GM18498 (cell line): ENCODE measurements around the gene SCPEP1.
"Not testable (repeated sequence)": the region's sequence is repeated elsewhere in the genome, so short reads cannot be mapped to it uniquely, and the experiment has no call there.

ENCODE experiments used
- ATAC-seq: cut with Tn5 transposase; IDR thresholded peaks from one replicate; pipeline ENCODE4 v1.9.1; 2021; ENCODE audit warnings: mild to moderate bottlenecking, moderate library complexity; ENCODE audit not compliant: unreplicated experiment

The SCPEP1 gene, protein sequence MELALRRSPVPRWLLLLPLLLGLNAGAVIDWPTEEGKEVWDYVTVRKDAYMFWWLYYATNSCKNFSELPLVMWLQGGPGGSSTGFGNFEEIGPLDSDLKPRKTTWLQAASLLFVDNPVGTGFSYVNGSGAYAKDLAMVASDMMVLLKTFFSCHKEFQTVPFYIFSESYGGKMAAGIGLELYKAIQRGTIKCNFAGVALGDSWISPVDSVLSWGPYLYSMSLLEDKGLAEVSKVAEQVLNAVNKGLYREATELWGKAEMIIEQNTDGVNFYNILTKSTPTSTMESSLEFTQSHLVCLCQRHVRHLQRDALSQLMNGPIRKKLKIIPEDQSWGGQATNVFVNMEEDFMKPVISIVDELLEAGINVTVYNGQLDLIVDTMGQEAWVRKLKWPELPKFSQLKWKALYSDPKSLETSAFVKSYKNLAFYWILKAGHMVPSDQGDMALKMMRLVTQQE

DNA sequence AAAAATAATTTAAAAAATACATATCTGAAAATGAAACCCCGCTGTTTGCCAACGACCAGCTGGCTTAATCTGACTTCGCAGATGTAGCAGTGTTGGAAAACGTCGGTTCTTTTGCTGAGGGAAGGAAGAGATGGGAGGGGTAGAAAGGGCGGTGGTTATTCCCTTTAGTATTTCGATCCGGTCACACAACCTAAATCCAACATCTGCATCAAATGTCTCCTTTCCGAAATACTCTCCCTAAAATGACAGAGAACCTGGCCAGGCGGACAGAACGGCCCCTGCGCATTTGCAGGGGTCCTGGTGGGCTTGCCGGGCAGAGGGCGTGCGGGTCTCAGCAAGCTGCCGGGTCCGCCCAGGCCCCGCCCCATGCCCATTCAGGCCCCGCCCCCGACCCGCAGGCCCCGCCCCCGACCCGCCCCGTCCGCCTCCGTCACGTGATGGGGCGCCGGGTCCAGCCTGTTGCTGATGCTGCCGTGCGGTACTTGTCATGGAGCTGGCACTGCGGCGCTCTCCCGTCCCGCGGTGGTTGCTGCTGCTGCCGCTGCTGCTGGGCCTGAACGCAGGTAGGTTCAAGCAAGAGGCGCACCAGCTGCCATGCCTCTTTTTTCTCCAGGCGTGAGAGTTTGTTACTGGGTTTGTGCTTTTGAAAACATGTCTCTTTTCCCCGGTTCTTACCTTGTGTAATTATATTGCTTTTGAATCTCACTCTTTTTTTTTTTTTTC, at the start of gene SCPEP1:
Gene SCPEP1, plus strand, starts transcription at position 459 of the 723 bp plus-strand sequence. Its CDS starts 29 bp downstream, at position 488.
- peak; percentile 79 for ATAC-seq

DNA sequence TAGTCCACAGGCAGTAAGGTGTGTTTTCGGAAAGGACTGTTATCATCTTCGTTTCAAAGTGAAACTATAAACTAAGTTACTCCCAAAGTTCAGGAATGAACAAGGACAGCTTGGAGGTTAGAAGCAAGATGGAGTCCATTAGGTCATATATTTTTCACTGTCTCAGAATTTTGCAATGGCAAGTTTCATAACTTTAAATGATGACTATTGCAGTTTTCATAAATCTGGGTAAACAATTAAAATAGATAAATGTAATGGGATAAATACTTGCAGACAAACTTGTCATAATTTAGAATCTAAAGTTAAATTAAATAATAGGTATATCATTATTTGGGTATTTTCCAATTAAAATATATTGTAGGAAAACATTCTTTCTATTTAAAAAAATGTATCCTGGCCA, 49.3 kb upstream of the SCPEP1 start:
- no peak for ATAC-seq

DNA sequence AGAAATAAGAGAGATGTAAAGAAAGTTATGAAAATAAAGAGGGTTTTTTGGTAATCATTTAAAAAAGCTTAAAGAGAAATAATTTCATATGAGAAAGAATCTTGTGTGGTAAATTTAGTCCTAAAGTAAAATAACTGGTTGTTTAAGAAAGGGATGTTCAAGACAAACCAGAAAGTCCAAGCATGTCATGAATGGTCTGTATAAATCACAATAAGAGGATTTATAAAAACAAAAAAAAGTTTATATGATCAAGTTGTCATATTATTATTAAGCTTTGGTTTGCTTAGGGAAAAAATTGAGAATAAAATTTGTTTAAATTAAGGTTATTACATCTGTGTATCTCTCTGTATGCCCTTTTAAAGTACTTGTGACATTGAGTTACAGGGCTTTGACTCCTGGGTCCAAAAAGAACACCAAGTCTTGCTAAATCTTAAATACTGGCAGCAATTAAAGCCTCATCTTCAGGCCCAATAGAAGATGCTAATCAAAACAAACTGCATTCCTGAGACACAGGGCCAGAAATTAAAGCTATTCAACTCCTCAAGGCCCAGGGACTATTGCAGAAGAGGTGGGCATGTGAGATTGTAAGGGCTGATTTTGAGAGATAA, 48.5 kb upstream of the SCPEP1 start:
- no peak for ATAC-seq

DNA sequence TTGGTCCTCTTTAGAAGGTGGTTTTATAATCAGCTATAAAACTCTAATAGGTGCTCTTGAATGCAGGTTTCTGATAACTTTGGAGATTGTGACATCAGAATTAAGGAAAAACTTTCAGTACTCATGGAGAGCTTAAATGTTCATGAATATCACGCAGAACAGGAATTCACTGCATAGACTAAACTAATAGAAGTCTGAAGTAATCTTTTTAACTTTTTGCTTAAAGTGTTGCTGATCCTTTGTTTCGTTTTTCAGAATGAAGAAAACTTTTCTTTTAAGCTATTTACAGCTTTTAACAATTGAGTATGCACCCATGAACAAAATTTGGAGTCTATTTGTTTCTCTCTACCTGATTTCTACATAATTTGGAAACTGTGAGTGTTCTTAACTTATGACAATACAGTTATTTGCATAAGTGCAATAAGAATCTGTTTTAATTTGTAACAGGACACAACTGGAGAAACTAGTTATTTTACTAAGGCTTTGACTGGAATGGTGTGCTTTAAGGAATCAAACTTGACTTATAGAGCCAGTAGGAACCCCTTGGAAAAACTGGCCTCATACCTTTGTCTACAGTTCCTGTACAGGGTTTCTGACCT, 47.1 kb upstream of the SCPEP1 start:
- no peak for ATAC-seq

DNA sequence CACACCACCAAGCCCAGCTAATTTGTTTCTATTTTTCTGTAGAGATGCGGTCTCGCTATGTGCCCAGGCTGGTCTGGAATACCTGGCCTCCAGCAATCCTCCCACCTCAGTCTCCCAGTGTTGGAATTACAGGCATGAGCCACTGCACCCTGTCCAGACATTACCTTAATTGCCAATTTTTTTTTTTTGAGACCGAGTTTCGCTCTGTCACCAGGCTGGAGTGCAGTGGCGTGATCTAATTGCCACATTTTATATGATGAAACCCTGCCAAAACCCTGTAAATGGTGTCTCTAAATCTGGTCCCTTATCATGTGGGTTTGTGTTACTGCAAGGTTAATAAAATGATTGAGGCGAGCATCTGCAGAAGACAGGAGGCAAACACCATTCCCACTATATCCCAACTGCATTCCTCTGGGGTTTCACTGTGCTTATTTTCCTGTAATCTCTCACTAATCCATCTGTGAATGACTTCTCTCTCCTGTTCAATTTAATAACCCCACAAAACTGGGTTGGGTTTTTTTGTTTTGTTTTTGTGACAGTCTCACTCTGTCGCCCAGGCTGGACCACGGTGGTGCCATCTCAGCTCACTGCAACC, 44.7 kb upstream of the SCPEP1 start:
- ATAC-seq = no peak

DNA sequence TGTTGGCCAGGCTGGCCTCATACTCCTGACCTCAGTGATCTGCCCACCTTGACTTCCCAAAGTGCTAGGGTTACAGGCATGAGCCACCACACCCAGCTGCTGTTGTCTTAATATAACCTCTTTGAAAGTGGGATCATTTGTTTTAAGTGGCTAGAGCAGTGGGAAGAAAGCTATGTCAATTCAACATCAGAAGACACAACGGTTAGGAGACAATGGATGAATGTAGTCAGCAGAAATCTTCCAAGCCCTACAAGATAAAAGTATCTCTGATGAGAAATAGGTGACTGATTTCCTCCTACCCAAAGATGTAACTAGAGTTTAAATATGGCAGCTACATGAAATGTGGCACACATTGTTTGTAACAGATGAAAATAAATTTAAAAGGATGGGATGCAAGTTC, 44.1 kb upstream of the SCPEP1 start:
- no peak for ATAC-seq

DNA sequence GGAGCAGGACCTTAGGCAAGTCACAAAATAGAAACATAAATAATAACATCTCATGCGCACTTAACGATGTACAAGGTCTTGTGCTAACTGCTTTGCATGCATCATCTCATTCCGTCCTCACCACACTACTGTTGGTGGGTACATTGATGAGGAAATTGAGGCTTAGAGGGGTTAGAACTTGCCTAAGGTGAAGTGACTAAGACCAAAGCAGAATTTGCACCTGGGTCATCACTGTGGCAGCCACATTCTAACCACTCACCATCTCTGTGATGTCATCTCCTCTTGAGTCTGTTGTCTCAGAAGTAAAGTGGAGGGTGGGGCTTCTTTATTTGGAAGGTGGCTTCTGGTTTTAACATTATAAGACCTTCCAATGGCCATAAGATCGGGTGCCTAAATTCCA, 43.7 kb upstream of the SCPEP1 start:
- ATAC-seq = no peak

DNA sequence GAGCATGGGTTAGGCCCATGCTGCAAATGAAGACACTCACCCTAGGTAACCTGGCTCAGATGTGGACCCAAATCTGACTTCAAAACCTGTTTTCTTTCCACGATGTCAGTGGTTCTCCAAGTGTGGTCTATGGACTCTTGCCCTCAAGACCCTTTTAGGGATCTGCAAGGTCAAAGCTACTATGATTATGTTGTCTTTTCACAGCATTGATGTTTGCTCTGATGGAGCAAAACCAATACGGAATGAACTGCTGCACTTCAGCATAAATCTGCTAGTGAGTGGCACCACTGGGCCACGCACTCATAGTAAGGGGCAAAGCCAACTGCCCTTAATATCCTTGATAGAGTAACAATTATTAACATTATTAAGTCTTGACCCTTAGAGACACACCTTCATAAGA, 42.5 kb upstream of the SCPEP1 start:
- ATAC-seq = no peak

DNA sequence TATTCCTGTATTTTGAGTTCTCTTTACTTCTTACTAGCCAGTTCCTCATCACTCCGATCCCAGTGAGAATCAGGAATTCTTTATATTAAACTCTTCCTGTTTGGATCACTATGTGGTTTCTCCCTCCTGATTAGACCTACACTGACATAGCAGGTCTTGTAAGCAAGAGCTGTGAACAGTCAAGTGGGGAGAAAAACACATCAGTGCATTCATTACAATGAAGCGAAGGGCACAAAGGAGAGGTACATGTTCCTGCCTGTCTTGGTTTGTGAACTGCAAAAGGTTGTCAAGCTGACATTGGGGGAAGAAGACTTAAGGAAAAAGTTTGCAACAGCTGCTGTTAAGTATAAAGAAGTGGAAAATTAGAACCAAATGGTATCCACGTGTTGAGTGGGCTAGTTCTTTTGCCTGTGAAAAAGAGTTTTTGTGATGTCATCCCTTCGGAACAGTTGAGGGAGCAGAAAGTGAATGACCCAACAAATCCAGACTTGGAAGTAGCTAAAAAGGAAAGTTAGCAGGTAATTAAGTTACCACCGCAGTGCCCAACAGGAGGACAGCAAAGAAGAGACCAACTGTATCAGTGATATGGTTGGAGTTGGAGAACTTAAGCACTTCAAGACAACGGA, 41.1 kb upstream of the SCPEP1 start:
- no peak for ATAC-seq

DNA sequence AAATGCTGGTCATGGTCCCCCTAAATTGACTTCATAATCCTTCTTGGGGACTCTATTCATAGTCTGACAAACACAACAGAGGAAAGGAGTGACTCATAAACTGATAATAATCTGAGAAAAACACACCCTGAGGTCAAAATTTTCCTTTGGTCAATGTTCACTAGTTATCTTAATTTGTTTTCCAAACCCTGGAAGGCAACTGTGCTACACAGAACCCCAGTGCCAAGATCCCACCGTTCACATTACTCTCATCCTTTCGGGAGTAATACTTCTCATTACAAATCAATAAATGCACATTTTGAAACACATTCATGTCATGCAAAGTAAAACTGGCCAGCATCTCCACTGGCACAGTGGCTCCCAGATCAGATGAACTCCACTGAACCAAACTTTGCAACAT, 40.2 kb upstream of the SCPEP1 start:
- no peak for ATAC-seq

DNA sequence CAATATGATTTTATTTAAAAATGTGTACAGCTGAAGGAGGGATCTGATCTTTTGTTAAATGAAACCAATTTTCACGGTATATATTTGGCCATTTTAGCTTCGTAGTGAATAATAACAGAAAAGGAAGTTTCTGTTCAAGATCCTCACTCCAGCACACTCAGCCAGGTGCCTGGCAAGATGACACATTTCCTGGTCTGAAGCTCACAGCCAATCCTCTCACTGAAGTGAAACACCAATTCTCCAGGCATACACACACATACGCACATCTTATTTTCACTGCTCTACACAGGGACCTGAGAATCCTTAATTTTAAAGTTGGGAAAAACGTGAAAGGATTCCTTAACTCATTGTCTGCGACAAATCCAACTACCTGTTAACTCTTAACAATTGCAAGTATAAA, 39.7 kb upstream of the SCPEP1 start:
- ATAC-seq = not testable (repeated sequence)

DNA sequence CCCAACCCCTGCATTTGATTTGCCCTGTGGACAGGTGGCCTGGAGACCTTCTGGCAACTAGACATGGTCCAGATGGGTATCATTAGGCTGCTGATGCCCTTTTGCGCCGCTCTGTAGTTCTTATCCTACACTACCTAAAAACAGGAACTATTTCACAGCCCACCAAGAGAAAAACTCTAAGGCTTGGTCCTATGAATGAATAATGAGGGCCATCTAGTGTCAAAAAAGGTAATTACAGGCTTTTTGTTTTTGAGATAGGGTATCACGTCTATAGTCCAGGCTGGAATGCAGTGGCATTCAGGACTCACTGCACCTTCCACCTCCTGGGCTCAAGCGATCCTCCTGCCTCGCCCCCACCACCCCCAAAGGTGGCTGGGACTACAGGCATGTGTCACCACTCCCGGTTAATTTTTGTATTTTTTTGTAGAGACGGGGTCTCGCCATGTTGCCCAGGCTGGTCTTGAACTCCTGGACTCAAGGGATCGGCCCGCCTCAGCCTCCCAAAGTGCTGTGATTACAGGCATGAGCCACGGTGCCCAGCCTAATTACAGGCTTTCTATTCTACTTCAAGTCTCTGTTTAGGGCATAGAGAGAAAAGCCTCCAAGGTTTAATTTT, 38.0 kb upstream of the SCPEP1 start:
- ATAC-seq = no peak

DNA sequence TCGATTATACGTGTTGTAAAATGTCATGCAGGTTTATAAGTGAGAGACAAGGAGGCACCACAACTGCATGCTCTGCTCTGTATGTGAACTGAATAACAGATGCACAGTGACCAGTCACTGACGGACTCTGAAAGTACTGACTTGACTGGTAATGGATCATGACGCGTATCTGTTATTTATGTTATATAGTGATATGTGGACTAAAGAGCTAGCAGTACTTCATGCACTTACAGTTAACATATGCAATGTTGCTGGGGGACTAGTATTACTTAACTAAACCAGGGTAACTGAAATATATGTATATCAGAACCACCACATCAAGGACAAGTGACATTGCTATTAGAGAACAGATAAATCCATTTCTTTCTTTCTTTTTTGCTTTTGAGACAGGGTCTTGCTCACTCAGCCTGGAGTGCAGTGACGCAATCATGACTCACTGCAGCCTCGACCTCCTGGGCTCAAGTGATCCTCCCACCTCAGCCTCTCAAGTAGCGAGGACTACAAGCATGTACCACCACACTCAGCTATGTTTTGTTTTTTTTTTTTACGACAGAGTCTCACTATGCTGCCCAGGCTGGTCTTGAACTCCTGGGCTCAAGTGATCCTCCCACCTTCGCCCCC, 34.3 kb upstream of the SCPEP1 start:
- ATAC-seq = no peak

DNA sequence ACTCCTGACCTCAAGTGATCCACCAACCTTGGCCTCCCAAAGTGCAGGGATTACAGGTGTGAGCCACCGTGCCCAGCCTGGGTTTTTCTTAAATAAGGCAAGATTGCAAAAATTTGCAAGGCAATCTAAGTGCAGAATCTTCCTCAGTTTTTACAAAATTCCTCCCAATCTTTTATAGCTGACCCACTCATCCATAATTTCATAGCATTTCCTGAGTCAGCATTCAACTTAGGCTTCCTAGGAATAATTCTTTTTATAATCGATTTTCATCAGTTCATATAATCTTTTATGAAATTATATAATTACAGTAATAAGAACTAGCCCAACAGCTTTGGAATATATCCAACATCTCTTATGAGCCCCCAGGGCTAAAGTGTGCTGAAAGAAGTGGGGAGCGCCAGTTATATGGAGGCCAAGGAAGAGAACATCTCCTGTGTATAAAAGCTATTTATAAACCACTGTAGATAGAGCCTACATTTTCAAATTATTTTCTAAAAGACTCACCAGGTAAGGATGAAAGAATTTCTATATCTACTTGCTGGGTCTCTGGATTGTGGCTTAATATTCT, 31.9 kb upstream of the SCPEP1 start:
- ATAC-seq = no peak

DNA sequence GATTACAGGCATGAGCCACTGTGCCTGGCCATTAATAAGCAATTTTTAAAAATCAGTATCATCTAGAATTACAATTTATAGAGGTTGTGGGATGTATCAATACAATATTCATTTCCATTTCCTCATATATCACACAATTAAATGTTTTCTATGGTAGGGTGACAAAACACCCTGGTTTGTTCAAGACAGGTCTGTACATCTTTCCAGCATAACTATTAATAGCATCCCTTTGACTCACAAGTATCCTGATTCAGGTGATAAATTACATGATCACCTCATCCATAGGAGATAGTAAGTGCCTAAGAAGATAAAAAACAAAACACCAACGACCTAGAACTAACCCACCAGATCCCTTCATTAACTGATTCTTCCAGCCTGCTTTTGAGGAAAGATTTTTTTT, 30.2 kb upstream of the SCPEP1 start:
- ATAC-seq = no peak

DNA sequence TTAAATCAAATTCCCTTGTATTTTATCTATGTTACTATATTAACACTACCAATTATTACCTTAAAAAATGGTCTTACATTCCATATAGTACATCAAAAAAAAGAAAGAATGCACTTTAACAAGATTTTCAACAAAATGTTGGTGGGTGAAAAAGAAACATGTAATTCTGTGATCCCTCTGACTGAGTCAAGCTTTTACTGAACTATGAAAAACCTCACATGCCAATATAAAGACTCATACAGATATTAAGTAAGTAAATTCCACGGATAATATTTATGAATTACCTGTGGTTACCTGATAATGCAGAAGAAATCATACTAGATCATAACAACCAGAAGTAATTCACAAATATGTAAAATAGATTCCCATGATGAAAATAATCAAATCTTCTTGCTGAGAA, 29.4 kb upstream of the SCPEP1 start:
- no peak for ATAC-seq

DNA sequence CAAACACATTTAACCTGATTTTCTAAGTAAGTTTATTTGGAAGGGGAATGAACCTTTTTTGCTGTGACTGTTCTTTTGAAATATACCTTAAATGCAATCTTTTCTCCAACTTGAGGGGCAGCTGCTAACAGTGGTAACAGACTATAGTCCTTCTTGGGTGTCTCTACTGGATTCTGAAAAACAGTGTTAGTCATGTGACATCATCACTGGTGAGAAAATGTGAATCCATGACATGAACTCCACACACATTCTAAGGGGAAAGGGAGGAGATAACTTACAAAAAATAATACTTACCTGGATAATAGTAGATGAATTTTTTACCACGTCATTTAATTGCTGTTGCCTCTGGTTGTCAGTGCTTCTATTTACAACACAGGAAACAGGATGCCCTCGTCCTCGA, 28.3 kb upstream of the SCPEP1 start:
- ATAC-seq = no peak

DNA sequence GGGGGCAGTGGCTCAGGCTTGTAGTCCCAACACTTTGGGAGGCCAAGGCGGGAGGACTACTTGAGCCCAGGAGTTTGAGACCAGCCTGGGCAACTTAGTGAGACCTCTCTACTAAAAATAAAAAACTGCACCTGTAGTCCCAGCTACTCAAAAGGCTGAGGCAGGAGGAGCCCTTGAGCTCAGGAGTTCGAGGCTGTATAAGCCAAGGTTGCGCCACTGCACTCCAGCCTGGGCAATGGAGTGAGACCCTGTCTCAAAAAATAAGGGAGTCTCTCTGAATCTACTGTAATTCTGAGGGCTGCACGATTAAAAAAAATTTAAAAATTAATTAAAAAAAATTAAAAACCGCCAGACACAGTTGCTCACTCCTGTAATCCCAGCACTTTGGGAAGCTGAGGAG, 20.9 kb upstream of the SCPEP1 start:
- ATAC-seq = no peak
